Esophagus (tissue), 2 donors: ENCODE data around the gene RBM14. TPM values are rescaled to one million over a fixed set of nuclear protein-coding genes. Genes with fewer than 3 reads are reported as not detected.

ENCODE experiments used
- H3K27ac ChIP-seq, 2 donors: one replicate each; pipeline ENCODE4 v1.5.1; 2013; ENCODE audit warnings: low read depth in 2 of 2, mild to moderate bottlenecking in 2 of 2, inconsistent platforms in 1 of 2, low read length in 1 of 2, moderate library complexity in 1 of 2
- H3K27me3 ChIP-seq, 2 donors: one replicate each; pipeline ENCODE4 v1.6.1; 2013; ENCODE audit warnings: low read length in 2 of 2, control low read depth in 1 of 2, mild to moderate bottlenecking in 1 of 2; ENCODE audit not compliant: insufficient read depth in 2 of 2, control insufficient read depth in 1 of 2
- H3K36me3 ChIP-seq, 2 donors: one replicate each; pipeline ENCODE4 v1.6.1; 2013; ENCODE audit warnings: low read length in 1 of 2; ENCODE audit not compliant: control insufficient read depth in 2 of 2, insufficient read depth in 2 of 2
- H3K4me1 ChIP-seq, 2 donors: one replicate each; pipeline ENCODE4 v1.6.1; 2013; ENCODE audit warnings: low read length in 1 of 2; ENCODE audit not compliant: control insufficient read depth in 2 of 2, insufficient read depth in 2 of 2
- H3K4me3 ChIP-seq, 2 donors: one replicate each; pipeline ENCODE4 v1.5.1; 2013; ENCODE audit warnings: low read length in 2 of 2, mild to moderate bottlenecking in 2 of 2, low read depth in 1 of 2, moderate library complexity in 1 of 2
- H3K9me3 ChIP-seq, 2 donors: one replicate each; pipeline ENCODE4 v1.6.1; 2013; ENCODE audit warnings: mild to moderate bottlenecking in 2 of 2, low read depth in 1 of 2, low read length in 1 of 2, moderate library complexity in 1 of 2; ENCODE audit not compliant: control insufficient read depth in 2 of 2, insufficient read depth in 1 of 2
- WGBS, 2 donors: extraction: QIAGEN DNeasy Blood & Tissue Kit; methylation state at CpG; one replicate each; pipeline ENCODE4 v1.1.7; 2013; 5-methylcytosine and 5-hydroxymethylcytosine counted together
- polyA plus RNA-seq, 2 donors: library from polyadenylated mRNA; stranded (reverse); fragments of 200-250 nt; gene quantifications; one replicate each; pipeline ENCODE4 v1.2.3, GENCODE V29; 2013
- donor health status: healthy with polysubstance abuse.
- donor health status: Bipolar disorder and iron deficiency.

The RBM14 gene
- polyA plus RNA-seq, 2 donors: 20.6 to 34.2 TPM

DNA sequence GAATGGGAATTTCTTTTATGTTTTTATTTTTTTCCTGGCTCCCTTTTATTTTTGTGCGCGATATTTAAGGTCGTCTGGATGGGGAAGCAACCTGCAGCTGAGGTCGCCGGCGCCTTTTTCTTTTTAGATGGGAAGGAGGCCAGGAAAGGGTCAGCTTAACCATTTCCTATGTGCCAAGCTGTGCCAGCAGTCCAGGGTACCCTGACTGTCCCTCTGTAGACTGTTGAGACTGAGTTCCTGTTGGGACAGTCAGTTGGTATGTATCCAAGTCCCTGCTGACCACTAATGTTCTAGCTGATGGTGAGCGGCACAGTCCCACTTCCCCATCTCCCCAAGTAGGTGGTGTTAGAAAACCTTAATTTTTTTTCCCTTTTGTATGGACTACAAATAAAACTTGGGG lies 10.5 kb downstream of the RBM14 start:
- Histone ChIP-seq H3K4me3 (no peak overlapping the region), H3K27me3 (no peaks in the 10 kb centered on the region), H3K9me3 (no peaks in the 10 kb centered on the region), H3K4me1 (peaks cover 0 to 2% of the 10 kb centered on the region in 2 donors), H3K27ac (no peak overlapping the region), H3K36me3 (peaks cover 12 to 51% of the 10 kb centered on the region in 2 donors)
- WGBS, 2 donors: 84% methylated on average over 7 of the region's 7 CpGs

DNA sequence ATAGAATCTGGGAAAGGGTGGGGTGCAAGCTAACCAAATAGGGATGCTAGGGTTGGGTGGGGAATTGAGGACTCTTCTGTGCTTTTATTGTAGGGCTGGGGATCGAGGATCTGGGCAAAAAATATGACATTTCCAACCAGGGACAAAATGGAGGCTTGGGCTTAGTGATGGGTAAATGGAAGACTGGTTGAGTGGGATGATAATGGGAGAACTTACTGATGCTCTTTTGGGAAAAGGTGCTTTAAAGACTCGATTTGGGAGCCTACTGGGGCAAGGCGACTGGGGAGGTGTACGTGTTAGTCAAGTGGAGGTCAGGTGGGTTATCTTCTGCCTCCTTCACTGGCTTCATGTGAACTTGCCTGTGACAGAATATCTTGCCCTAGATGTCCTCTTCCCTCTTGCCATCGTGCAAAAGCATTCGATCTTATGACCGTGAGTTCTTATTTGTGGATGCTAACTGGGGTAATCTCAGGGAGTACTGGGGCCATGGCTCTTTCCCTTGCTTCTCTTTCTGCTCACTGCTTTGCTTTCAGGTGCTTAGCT lies 11.7 kb downstream of the RBM14 start:
- H3K4me3 ChIP-seq: no peak overlapping the region
- no peaks in the 10 kb centered on the region for H3K4me1 ChIP-seq
- WGBS, 2 donors: 86 to 91% methylated on average over 7 of the region's 7 CpGs
- no peaks in the 10 kb centered on the region for H3K9me3 ChIP-seq
- H3K27me3 ChIP-seq: no peaks in the 10 kb centered on the region
- peaks cover 12 to 49% of the 10 kb centered on the region in 2 donors for H3K36me3 ChIP-seq
- H3K27ac ChIP-seq: no peak overlapping the region

DNA sequence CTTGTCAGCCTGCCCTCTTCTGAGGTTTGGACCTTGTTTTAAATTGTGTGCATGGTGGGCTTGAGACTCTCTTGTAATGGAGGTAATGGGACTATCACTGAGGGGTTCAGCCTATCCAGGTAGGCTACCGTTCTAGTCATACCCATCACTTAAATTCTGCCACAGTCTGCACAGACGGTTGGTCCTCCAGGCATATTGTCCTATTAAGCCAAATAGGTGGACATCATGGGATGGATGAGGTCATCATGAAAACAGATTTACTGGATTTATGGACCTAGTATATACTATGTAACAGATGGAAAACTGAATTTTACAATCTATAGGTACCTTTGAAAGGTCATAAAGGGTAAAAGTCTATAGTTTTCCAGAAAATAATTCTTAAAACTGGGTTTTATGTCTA lies 12.9 kb downstream of the RBM14 start:
- Histone ChIP-seq H3K4me3 (no peak overlapping the region), H3K27ac (no peak overlapping the region), H3K36me3 (peaks cover 11 to 40% of the 10 kb centered on the region in 2 donors), H3K9me3 (no peaks in the 10 kb centered on the region), H3K27me3 (no peaks in the 10 kb centered on the region), H3K4me1 (no peaks in the 10 kb centered on the region)
- WGBS, 2 donors: 80 to 83% methylated on average over 2 of the region's 2 CpGs

DNA sequence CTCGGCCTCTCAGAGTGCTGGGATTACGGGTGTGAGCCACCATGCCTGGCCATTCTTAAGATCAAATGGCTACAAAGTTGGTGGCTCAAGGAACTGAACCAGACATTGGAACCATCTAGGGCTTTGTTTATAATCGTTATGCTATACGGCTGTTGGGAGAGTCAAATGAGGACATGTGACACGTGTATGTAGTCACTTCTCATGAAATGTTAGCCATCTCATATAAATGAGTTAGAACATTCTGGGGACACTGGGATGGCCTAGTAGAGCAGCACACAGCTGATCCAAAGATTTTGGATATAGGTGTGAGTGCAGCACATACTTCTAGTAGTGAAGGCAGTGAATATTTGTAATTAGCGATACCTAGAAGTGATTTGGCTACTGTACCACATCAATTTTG lies 15.5 kb downstream of the RBM14 start:
- WGBS, 2 donors: 85 to 88% methylated on average over 6 of the region's 6 CpGs
- Histone ChIP-seq H3K4me1 (no peaks in the 10 kb centered on the region), H3K36me3 (peaks cover 3 to 21% of the 10 kb centered on the region in 2 donors), H3K4me3 (no peak overlapping the region), H3K27ac (no peak overlapping the region), H3K9me3 (no peaks in the 10 kb centered on the region), H3K27me3 (no peaks in the 10 kb centered on the region)

DNA sequence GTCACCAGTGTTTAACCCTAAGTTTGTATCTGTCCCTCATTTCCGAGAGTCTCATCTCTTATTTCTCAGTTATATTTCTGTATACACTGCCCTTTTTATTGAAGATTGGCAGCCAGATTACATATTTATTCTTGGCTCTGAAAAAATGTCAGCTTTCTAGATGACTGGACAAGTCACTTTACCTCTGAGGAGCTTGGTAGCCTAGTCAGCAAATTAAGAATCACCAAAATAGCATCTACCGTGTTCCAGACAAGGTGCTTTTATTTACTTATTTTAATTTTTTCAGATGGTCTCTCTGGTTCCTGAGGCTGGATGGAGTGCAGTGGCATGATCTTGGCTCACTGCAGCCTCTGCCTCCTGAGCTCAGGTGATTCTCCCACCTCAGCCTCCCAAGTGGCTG lies 16.5 kb downstream of the RBM14 start:
- 78% methylated on average over 2 of the region's 2 CpGs for WGBS, 2 donors
- no peaks in the 10 kb centered on the region for H3K27me3 ChIP-seq
- peaks cover 3 to 14% of the 10 kb centered on the region in 2 donors for H3K36me3 ChIP-seq
- no peak overlapping the region for H3K27ac ChIP-seq
- H3K9me3 ChIP-seq: no peaks in the 10 kb centered on the region
- no peak overlapping the region for H3K4me3 ChIP-seq
- H3K4me1 ChIP-seq: peaks cover 0 to 2% of the 10 kb centered on the region in 2 donors

DNA sequence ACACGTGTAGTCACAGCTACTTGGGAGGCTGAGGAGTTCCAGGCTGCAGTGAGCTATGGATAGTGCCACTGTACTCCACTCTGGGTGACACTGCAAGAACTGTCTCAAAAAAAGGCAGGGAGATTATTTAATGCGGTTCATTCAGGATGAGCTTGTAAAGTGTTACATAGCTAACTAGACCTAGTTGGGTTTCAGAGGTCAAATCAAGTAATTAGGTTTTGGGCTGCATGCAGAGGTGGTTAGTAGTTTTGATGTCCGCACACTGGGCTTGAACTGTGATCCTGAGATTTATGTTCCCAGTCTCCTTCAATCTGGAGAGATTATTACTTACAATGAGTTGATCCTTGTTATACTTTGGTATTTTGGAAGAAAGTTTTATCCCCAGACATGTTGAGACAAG lies 20.0 kb downstream of the RBM14 start:
- H3K9me3 ChIP-seq: no peaks in the 10 kb centered on the region
- H3K4me3 ChIP-seq: no peak overlapping the region
- peaks cover 8 to 9% of the 10 kb centered on the region in 2 donors for H3K36me3 ChIP-seq
- WGBS, 2 donors: 56 to 69% methylated on average over 3 of the region's 3 CpGs
- H3K27ac ChIP-seq: no peak overlapping the region
- no peaks in the 10 kb centered on the region for H3K27me3 ChIP-seq
- H3K4me1 ChIP-seq: peaks cover 0 to 8% of the 10 kb centered on the region in 2 donors

DNA sequence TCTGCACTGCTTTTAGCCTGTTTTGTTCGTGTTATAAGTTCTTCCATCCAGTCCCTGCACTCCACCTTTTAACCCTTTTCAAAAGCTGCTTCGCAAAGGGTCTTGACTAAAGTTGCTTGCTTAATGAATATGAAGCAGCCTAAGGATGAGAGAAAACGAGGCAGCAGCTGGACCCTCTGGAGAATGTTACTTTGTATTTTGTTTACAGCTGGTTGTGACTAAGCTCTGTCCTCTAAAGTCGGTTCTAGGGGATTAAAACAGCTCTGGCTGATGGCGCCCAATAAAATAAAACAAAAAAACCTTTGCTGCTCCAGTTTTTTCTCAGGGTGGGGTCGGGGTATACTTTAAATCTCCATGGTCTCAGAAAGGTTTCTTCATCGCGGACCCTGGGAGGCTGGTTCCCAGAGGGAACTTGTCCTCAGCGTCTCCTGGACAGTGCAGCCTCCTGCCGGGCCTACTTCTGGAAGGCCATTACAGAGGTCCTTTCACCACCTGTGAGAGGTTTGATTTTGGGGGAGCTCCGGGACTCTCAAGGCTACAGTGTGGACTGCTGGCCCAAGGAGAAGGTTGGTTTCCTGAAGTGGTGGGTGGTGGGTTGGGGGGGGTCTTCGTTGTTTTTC lies 21.2 kb downstream of the RBM14 start:
- 42 to 43% methylated on average over 12 of the region's 12 CpGs for WGBS, 2 donors
- peak overlapping the region; percentile 46 to 50 for H3K4me3 ChIP-seq
- peak overlapping the region; percentile 81 to 90 for H3K27ac ChIP-seq
- H3K4me1 ChIP-seq: peaks cover 0 to 8% of the 10 kb centered on the region in 2 donors
- H3K9me3 ChIP-seq: no peaks in the 10 kb centered on the region
- H3K36me3 ChIP-seq: peaks cover 8 to 9% of the 10 kb centered on the region in 2 donors
- no peaks in the 10 kb centered on the region for H3K27me3 ChIP-seq

DNA sequence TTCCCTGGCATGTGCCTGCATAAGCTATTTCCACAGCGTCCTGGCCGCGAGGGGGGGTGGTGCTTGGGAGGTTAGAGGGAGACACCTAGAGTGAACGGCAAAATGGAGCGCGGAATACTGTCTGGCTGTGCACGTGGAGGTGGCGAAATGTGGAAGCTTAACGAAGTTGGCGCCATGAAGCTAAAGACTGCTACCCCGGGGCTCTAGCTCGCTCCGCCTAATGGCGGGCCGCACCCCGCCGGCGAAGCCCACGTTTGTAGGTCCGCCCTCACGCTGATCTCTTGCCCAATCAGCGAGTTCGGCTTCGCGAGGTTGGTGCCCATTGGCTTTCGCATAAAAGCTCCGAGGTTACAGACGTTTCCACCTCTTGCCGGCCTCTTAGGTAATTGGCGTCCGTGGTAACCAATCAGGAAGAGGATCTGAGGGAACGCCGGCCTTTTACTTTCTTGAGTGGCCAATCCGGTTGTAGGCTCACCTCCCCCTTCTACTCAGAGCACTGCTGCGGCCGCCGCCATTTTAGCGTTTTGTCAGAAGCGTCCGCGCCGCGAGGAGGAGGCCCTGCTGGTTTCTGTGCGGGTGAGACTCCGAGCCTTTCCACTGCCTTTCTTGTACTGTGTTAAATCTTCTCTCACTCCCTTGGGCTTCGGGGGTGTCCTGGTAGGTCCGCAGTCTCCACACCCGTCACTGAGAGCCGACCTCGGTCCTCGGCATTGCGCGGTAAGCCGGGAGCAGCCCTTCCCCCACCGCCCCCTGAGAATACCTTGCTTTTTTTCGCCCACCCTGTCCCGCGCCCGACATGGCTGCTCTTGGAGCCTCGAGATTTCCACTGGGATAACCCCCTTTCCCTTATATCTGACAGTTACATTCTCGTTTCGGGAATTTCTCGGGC lies 22.0 kb downstream of the RBM14 start, which contains the start of gene RBM4:
TSS of gene RBM4 (plus strand) at position 527 of the 889 bp plus-strand sequence. CDS start 1,009 bp downstream, outside the sequence.
- Histone ChIP-seq H3K4me3 (peak within 1 kb of the TSS; percentile 96 to 100), H3K36me3 (peaks cover 10 to 11% of the 10 kb centered on the region in 2 donors), H3K4me1 (peaks cover 0 to 9% of the 10 kb centered on the region in 2 donors), H3K9me3 (no peaks in the 10 kb centered on the region), H3K27ac (peak within 1 kb of the TSS; percentile 95 to 99), H3K27me3 (no peaks in the 10 kb centered on the region)
- WGBS, 2 donors: 0 to 1% methylated on average over 63 of the region's 63 CpGs

DNA sequence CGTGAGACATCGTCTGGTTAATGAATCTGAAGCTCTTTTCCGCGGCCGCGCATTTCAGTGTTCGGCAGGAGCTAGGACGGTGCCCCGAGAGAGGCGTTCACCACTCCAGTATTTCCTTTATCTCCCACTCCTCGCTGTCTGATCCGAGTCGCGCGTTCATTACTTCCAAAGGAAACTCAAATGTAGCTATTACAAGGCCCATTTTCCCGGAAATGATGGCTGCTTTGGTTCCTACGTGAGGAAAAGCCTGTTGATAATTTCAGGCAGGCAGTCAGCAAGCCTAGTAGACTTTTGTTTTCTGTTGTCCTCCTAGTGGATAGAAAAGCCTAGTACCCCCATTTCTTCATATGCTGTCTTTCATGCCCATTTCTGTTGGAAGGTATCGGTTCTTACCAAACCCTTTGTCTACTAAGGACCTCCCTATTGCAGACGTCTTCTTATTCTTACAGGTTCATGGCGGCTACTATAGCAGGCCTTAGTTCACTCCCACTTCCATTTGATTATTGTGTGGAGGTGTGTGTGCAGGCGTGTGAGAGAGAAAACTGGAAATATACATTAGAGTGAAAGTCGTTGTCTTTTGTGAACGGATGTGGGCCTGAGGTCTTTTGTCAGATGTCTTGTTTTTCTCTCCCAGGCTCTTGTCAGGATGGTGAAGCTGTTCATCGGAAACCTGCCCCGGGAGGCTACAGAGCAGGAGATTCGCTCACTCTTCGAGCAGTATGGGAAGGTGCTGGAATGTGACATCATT lies 22.8 kb downstream of the RBM14 start:
- WGBS, 2 donors: 2% methylated on average over 27 of the region's 27 CpGs

More for the DNA sequence above, 22.8 kb downstream of the RBM14 start:
- peaks cover 5 to 14% of the 10 kb centered on the region in 2 donors for H3K4me1 ChIP-seq
- H3K27ac ChIP-seq: peak overlapping the region; percentile 95 to 99
- no peaks in the 10 kb centered on the region for H3K27me3 ChIP-seq
- H3K4me3 ChIP-seq: peak overlapping the region; percentile 96 to 100
- H3K36me3 ChIP-seq: peaks cover 14 to 18% of the 10 kb centered on the region in 2 donors
- no peaks in the 10 kb centered on the region for H3K9me3 ChIP-seq
